ENCODE data around the gene C11orf71.

GRCh38 chr11:114426280-114426679 lies 26.0 kb upstream of the C11orf71 start:
- TF ChIP-seq CTCF (IDR thresholded peaks at IDR 0.05) (no peak), POLR2A (IDR thresholded peaks at IDR 0.05) (no peak)

All from ovary (tissue), 3 donors.